Endothelial cell of umbilical vein (primary cell): ENCODE measurements around the gene EML2. TPM values are rescaled to one million over a fixed set of nuclear protein-coding genes. Genes with fewer than 3 reads are reported as not detected.

ENCODE experiments used
- BruUV-seq: library from RNA; stranded (reverse); fragments of 400-500 nt; replicated peaks from 2 replicates; lab custom pipeline; 2021; lab: Mats Ljungman, UMichigan
- CTCF ChIA-PET: fragments of 300-600, 350-600 bp; sonication (Branson Sonifier 250); formaldehyde crosslinking; loops from one replicate; lab custom pipeline; 2021; ENCODE audit warnings: antibody characterized with exemption, inconsistent platforms; lab: Charles Lee
- POLR2A ChIA-PET: fragments of 300-600, 350-600 bp; sonication (Branson Sonifier 250); formaldehyde crosslinking; loops from one replicate; lab custom pipeline; 2021; ENCODE audit warnings: antibody characterized with exemption, inconsistent platforms; lab: Charles Lee
- DNase-seq: peaks from one replicate; pipeline ENCODE4 v3.0.0-alpha.2; 2011; ENCODE audit warnings: low read depth, low spot score
- FAIRE-seq: peaks from 2 replicates; lab custom pipeline; 2011; peaks lifted over from hg19 to GRCh38; lab: Jason Lieb, UNC
- H2AFZ ChIP-seq: 2 replicates; pipeline ENCODE4 v1.6.0; 2012; ENCODE audit warnings: low read depth, low read length, control low read depth, inconsistent platforms
- H3K27ac ChIP-seq: 2 replicates; pipeline ENCODE4 v1.5.1; 2011; ENCODE audit warnings: low read depth, mild to moderate bottlenecking, control low read depth, low read length, moderate library complexity; ENCODE audit not compliant: insufficient read depth
- H3K27me3 ChIP-seq, 2 experiments: 2 replicates each; pipeline versions ENCODE4 v1.6.0 to v1.6.1; 2011; ENCODE audit warnings: low read length in 2 of 2, mixed read lengths in 1 of 2; ENCODE audit not compliant: control insufficient read depth in 2 of 2, insufficient read depth in 2 of 2
- H3K36me3 ChIP-seq, 2 experiments: 2 replicates in 1 of 2; 3 replicates in 1 of 2; pipeline ENCODE4 v1.5.1; 2011; ENCODE audit warnings: low read length in 2 of 2, mild to moderate bottlenecking in 1 of 2, moderate library complexity in 1 of 2; ENCODE audit not compliant: control insufficient read depth in 2 of 2, insufficient read depth in 2 of 2; ENCODE audit errors: extremely low read depth in 1 of 2
- H3K4me1 ChIP-seq: 3 replicates; pipeline ENCODE4 v1.5.1; 2011; ENCODE audit warnings: mild to moderate bottlenecking, low read length; ENCODE audit not compliant: control insufficient read depth, insufficient read depth; ENCODE audit errors: extremely low read depth
- H3K4me2 ChIP-seq: 2 replicates; pipeline ENCODE4 v1.6.1; 2011; ENCODE audit warnings: low read length, control low read depth, mixed read lengths; ENCODE audit not compliant: insufficient read depth
- H3K4me3 ChIP-seq, 3 experiments: fragments of 200-600 bp in 1 of 3; sonication (generic), shearing (Covaris generic) in 1 of 3; replicated peaks in 1 of 3; 2 replicates each; pipeline ENCODE4 v1.5.1; 2011 to 2016; ENCODE audit warnings: control low read depth in 3 of 3, low read length in 3 of 3, mild to moderate bottlenecking in 2 of 3, inconsistent platforms in 1 of 3, low read depth in 1 of 3, moderate library complexity in 1 of 3; ENCODE audit not compliant: insufficient read depth in 1 of 3
- H3K79me2 ChIP-seq: 2 replicates; pipeline ENCODE4 v1.6.0; 2012; ENCODE audit warnings: low read length, inconsistent platforms; ENCODE audit not compliant: control insufficient read depth, insufficient read depth
- H3K9ac ChIP-seq: replicated peaks from 2 replicates; pipeline ENCODE3; 2011; ENCODE audit warnings: low read length, control low read depth; ENCODE audit not compliant: insufficient read depth; ENCODE audit errors: extremely low read depth
- H3K9me1 ChIP-seq: replicated peaks from 3 replicates; pipeline ENCODE4 v1.6.0; 2011; ENCODE audit warnings: mild to moderate bottlenecking, low read length; ENCODE audit not compliant: control insufficient read depth, insufficient read depth; ENCODE audit errors: extremely low read depth
- H3K9me3 ChIP-seq: replicated peaks from 2 replicates; pipeline ENCODE4 v1.5.1; 2012; ENCODE audit warnings: low read length, inconsistent platforms; ENCODE audit not compliant: control insufficient read depth, insufficient read depth
- H4K20me1 ChIP-seq: replicated peaks from 2 replicates; pipeline ENCODE3; 2011; ENCODE audit warnings: mild to moderate bottlenecking, low read length; ENCODE audit not compliant: control insufficient read depth, insufficient read depth; ENCODE audit errors: extremely low read depth
- EZH2 ChIP-seq: IDR thresholded peaks from 2 replicates; pipeline ENCODE4 v1.6.1; 2012; ENCODE audit warnings: borderline replicate concordance, low read depth, mild to moderate bottlenecking, moderate library complexity, low read length, inconsistent platforms; ENCODE audit not compliant: severe bottlenecking
- FOS ChIP-seq: IDR thresholded peaks from 2 replicates; pipeline ENCODE4 v1.6.1; 2011; ENCODE audit warnings: mild to moderate bottlenecking, low read length, moderate library complexity, borderline replicate concordance; ENCODE audit not compliant: insufficient read depth
- GATA2 ChIP-seq: IDR thresholded peaks from 2 replicates; pipeline ENCODE4 v1.7.0; 2011; ENCODE audit warnings: low read depth, mild to moderate bottlenecking, moderate library complexity, mixed read lengths, low read length; ENCODE audit not compliant: insufficient read length, insufficient read depth
- JUN ChIP-seq: IDR thresholded peaks from 2 replicates; pipeline ENCODE4 v1.6.1; 2011; ENCODE audit warnings: borderline replicate concordance, low read depth; ENCODE audit not compliant: insufficient read length, insufficient read depth
- MYC ChIP-seq: IDR thresholded peaks from one replicate; pipeline ENCODE4 v1.6.1; 2011; ENCODE audit warnings: mild to moderate bottlenecking, low read depth, low read length
- POLR2A ChIP-seq: IDR thresholded peaks from 2 replicates; pipeline ENCODE4 v1.6.1; 2012; ENCODE audit warnings: low read depth, mild to moderate bottlenecking, control low read depth, low read length
- POLR2AphosphoS5 ChIP-seq: IDR thresholded peaks from 2 replicates; pipeline ENCODE4 v1.6.1; 2012; ENCODE audit warnings: low read depth, mild to moderate bottlenecking, control low read depth, low read length, moderate library complexity; ENCODE audit not compliant: insufficient read depth
- dilution Hi-C: fragments of 300-500 bp; cut with MboI; formaldehyde crosslinking; loops from one replicate; pipeline ENCODE4 v1.15.0; 2019; ENCODE audit warnings: low sequenced_read_pairs; ENCODE audit not compliant: extremely low pct_ligation_motif_present
- intact Hi-C: fragments of 100-400 bp; cut with micrococcal nuclease; formaldehyde crosslinking; loops from one replicate; pipeline ENCODE4 v1.10.0; 2022
- polyA plus RNA-seq, 4 experiments: library from polyadenylated mRNA; depleted of rRNA in 3 of 4; stranded (reverse) in 3 of 4; unstranded in 1 of 4; fragments of >200 nt; gene quantifications; 2 replicates each; pipeline versions ENCODE4 v1.2.1 to v1.2.3, GENCODE V29; 2011 to 2012; ENCODE audit warnings: missing spikeins in 1 of 4
- total RNA-seq: library from RNA; stranded (reverse); gene quantifications from 2 replicates; pipeline ENCODE4 v1.2.3, GENCODE V29; 2021
- TF ChIP-seq, protein P1 (sequence below): IDR thresholded peaks from 2 replicates; pipeline ENCODE4 v1.6.1; 2011; ENCODE audit not compliant: insufficient read depth, insufficient read length
- TF ChIP-seq, protein P2 (sequence below), 2 donors: IDR thresholded peaks; 1 replicate in 1 of 2; 2 replicates in 1 of 2; pipeline ENCODE4 v1.5.1; 2011; ENCODE audit warnings: low read length in 2 of 2, mild to moderate bottlenecking in 2 of 2, moderate library complexity in 2 of 2, control low read depth in 1 of 2, inconsistent platforms in 1 of 2, low read depth in 1 of 2; ENCODE audit not compliant: insufficient read depth in 1 of 2; ENCODE audit errors: extremely low read depth in 1 of 2

Gene EML2
- total and polyA plus RNA-seq, 2 donors (not counting 3 experiments of a cell fraction or from before 2014, with no cell fraction given) = 23.3 to 28.9 TPM

DNA sequence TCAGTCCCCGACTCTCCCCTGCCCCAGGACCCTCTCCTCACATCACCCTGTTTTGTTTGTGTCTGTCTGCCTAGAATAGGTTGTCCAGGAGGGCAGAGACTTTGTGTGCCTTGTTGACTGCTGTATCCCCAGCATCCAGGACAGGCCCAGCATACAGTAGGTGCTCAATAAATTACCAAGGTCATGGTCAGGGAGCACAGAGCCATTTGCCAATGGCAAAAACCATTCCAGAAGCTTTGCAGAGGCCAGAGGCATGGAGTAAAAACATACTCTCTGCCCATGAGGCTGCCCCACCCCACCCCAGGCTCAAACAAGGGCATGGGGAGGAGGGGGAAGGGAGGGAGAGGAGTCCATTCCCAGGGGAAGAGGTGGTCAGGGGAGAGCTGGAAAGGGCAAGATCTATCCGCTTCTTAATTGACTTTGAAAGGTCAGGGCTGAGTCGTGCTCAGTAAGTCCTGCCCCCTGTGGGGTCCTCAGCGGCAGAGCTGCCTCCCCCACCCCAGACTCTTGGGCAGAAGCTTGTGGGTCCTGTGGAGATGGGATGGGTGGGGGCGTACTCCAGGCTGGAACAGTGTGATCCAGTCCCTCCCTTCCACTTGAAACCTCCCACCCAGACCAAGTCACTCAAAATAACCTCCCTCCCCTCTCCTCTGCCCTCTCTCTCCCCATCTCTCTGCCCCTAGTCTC, 41.6 kb downstream of the EML2 start:
- no peak for DNase-seq
- dilution Hi-C loops (no loop called here), intact Hi-C loops (loop anchor here (1.0 kb wide), 1 partner anchor 13 kb away; the partner anchor contains the start of gene OPA3)
- Histone ChIP-seq H3K27me3 (no peaks in the 10 kb centered on the region), H3K4me3 (peak overlapping the region in 1 of 3 experiments; percentile 68), H3K4me1 (peaks cover 68% of the 10 kb centered on the region), H3K9me1 (no peaks in the 10 kb centered on the region), H3K36me3 (no peaks in the 10 kb centered on the region), H4K20me1 (no peaks in the 10 kb centered on the region), H3K9ac (peak overlapping the region; percentile 74), H3K27ac (peak overlapping the region; percentile 96), H3K9me3 (no peaks in the 10 kb centered on the region), H2AFZ (peak overlapping the region; percentile 40), H3K79me2 (peaks cover 58% of the 10 kb centered on the region), H3K4me2 (peak overlapping the region; percentile 90)
- TF ChIP-seq POLR2A (no peak), POLR2AphosphoS5 (no peak)
- POLR2A ChIA-PET = interaction anchor here (0.7 kb wide), 1 partner anchor 18 kb away, joined by 5 read pairs; no protein-coding TSS in a partner anchor
- FAIRE-seq = peak; percentile 53
- no TSS peak for BruUV-seq
- CTCF ChIA-PET = interaction anchor here (1.0 to 2.9 kb wide), 4 partner anchors 9 to 44 kb away, joined by 3 to 25 read pairs (median 5); no protein-coding TSS in a partner anchor

DNA sequence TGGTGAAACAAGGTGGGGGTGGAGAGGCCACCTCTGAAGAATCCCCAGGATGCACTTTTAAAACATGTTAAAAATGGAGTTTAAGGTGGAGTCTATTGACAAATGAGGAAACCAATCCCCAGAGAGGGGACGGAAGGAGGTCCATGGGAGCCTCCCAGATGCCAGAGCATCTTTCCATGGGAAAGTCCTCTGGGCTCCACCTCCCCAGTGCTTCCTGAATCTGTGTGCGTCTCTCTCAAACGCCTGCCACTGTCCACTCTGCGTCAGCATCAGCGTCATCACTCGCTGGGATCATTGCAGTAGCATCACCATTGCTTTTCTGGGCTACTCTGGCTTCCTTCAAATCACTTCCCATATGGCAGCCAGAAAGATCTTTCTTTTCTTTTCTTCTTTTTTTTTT, 43.4 kb downstream of the EML2 start:
- H3K9me1 ChIP-seq = no peaks in the 10 kb centered on the region
- H3K9me3 ChIP-seq = no peaks in the 10 kb centered on the region
- H3K36me3 ChIP-seq = peaks cover 2 to 3% of the 10 kb centered on the region in 2 experiments
- TF ChIP-seq JUN (no peak), FOS (no peak), POLR2A (no peak), MYC (no peak), GATA2 (no peak), EZH2 (no peak), POLR2AphosphoS5 (no peak)
- TF ChIP-seq, protein P1, sequence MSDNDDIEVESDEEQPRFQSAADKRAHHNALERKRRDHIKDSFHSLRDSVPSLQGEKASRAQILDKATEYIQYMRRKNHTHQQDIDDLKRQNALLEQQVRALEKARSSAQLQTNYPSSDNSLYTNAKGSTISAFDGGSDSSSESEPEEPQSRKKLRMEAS = no peak
- TF ChIP-seq, protein P2, sequence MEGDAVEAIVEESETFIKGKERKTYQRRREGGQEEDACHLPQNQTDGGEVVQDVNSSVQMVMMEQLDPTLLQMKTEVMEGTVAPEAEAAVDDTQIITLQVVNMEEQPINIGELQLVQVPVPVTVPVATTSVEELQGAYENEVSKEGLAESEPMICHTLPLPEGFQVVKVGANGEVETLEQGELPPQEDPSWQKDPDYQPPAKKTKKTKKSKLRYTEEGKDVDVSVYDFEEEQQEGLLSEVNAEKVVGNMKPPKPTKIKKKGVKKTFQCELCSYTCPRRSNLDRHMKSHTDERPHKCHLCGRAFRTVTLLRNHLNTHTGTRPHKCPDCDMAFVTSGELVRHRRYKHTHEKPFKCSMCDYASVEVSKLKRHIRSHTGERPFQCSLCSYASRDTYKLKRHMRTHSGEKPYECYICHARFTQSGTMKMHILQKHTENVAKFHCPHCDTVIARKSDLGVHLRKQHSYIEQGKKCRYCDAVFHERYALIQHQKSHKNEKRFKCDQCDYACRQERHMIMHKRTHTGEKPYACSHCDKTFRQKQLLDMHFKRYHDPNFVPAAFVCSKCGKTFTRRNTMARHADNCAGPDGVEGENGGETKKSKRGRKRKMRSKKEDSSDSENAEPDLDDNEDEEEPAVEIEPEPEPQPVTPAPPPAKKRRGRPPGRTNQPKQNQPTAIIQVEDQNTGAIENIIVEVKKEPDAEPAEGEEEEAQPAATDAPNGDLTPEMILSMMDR (IDR thresholded peaks at IDR 0.05; ENCODE audit: extremely low read depth in 1 of 2, insufficient read depth in 1 of 2, low read depth in 1 of 2, low read length in 2 of 2) = no peak
- H3K27ac ChIP-seq = no peak overlapping the region
- no peak overlapping the region for H2AFZ ChIP-seq
- H3K4me3 ChIP-seq = no peak overlapping the region
- ChIA-PET CTCF (interaction anchor here (0.7 to 1.7 kb wide), 4 partner anchors 37 to 93 kb away, joined by 3 to 8 read pairs (median 4); no protein-coding TSS in a partner anchor), POLR2A (no interaction called here)
- H3K27me3 ChIP-seq = no peaks in the 10 kb centered on the region
- BruUV-seq = no TSS peak
- DNase-seq (no peak), FAIRE-seq (no peak)
- no peak overlapping the region for H3K9ac ChIP-seq
- no peaks in the 10 kb centered on the region for H4K20me1 ChIP-seq
- dilution Hi-C loops = no loop called here
- H3K4me2 ChIP-seq = no peak overlapping the region
- intact Hi-C loops = no loop called here
- H3K79me2 ChIP-seq = peaks cover 71% of the 10 kb centered on the region
- H3K4me1 ChIP-seq = peaks cover 65% of the 10 kb centered on the region
